Activated T-helper 9 cell treated with anti-CD3 and anti-CD28 coated beads, Interleukin-2, amount 50 U/mL, for 16 hours (primary cell): Measurements from ENCODE around the gene EFNA2.

ENCODE experiments used
- DNase-seq: peaks from one replicate; pipeline ENCODE4 v3.0.0-alpha.2; 2020; ENCODE audit warnings: low read depth

EFNA2 gene

DNA sequence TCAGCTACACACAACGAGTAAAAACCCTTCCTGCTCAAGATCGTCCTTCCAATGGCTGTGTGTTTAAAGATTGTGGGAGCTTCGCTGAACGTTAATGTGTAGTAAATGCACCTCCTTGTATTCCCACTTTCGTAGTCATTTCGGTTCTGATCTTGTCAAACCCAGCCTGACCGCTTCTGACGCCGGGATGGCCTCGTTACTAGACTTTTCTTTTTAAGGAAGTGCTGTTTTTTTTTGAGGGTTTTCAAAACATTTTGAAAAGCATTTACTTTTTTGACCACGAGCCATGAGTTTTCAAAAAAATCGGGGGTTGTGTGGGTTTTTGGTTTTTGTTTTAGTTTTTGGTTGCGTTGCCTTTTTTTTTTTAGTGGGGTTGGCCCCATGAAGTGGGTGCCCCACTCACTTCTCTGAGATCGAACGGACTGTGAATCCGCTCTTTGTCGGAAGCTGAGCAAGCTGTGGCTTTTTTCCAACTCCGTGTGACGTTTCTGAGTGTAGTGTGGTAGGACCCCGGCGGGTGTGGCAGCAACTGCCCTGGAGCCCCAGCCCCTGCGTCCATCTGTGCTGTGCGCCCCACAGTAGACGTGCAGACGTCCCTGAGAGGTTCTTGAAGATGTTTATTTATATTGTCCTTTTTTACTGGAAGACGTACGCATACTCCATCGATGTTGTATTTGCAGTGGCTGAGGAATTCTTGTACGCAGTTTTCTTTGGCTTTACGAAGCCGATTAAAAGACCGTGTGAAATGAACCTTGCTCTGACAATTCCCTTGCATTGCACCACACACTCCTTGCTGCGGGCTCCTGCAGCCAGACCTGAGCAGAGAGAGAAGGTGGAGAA is 13.0 kb upstream of the EFNA2 start:
- no peak for DNase-seq

DNA sequence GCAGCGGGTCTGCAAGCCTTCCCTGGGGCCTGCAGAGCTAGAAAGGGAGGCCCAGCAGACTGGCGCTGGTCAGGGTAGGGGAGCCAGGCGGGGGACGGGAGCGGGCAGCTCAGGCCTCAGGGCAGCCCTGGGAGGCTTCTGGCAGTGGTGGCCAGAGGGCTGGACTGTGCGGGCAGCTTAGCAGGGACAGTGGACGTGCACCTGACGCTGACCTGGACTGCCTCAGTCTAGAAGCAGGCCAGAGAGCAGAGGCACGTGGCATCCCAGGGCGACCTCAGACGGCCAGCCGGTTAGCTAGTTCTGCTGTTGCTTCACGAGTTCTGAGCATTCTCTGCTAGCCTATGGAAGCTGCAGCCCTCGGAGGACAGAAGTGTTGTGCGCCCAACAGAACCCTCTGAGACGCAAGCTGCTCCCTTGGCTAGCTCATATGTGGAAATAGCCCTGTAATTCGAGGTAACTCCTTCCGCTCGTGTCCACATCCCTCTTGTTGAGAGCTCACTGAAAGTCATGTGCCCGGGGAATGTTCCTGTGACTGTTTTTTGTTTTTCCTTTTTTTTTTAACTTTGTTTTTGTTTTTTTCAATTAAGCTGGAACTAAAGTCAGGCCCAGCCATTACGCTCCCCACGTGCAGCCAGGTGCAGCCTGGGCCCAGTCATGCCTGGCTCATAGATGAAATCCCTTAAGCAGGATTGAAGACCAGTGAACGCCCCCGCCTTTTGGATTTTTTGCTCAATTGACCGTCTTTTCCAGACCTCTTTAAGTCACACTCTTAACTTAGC is 12.2 kb upstream of the EFNA2 start:
- no peak for DNase-seq

DNA sequence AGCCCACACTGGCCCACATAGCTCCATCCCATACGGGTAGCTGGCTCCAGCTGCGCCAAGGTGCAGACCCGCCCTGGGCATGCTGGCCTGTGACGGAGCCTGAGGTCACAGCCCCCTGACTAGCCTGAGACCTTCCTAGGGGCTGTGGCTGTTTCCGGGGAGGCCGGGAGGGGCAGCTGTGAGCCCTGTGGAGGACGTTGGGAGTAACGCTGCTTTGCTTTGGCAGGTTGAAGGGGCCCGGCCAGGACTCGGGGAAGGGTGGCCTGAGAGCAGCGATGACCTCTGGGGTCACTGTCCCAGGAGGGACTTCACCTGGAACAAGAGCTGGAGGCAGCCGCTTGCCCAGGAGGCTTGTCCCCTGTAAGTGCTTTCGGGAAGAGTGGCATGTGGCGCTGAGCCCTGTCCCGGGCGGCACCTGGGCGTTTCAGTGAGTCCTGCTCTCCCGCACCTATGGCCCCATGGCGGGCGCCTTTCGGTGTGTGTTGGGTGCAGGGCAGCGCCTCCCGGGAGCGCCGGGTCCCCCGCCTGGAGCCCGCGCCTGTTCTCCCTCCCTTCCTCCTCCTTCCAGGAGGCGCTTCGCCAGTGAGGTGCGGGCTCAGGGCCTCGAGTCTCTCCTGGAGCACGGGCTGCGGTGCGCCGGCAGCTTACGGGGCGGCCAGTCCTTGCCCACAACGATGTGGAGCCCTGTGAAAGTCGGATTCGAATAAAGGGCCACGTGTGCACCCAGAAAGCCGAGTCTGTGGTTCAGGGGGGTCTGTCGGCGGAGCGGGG is 11.4 kb upstream of the EFNA2 start:
- DNase-seq = no peak

DNA sequence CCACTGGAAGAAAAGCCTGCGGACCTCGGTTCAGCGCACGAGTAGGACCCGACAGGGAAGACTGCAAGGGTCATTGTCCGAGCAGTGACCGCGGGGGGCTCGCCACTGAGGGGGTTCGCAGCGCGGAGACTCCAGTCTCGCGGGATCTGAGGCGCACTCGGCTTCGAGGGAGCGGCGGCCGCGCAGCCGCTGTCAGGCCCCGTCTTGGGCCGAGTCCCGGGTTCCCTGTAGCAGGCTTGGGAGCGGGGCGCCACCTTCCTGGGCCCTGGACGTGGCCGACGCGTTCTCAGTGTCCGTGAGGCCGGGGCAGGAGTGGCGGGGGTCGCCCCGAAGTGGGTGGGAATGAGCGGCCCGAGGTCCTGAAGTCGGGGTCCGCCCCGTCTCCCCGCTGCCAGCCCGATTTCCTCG is 10.8 kb upstream of the EFNA2 start:
- no peak for DNase-seq

DNA sequence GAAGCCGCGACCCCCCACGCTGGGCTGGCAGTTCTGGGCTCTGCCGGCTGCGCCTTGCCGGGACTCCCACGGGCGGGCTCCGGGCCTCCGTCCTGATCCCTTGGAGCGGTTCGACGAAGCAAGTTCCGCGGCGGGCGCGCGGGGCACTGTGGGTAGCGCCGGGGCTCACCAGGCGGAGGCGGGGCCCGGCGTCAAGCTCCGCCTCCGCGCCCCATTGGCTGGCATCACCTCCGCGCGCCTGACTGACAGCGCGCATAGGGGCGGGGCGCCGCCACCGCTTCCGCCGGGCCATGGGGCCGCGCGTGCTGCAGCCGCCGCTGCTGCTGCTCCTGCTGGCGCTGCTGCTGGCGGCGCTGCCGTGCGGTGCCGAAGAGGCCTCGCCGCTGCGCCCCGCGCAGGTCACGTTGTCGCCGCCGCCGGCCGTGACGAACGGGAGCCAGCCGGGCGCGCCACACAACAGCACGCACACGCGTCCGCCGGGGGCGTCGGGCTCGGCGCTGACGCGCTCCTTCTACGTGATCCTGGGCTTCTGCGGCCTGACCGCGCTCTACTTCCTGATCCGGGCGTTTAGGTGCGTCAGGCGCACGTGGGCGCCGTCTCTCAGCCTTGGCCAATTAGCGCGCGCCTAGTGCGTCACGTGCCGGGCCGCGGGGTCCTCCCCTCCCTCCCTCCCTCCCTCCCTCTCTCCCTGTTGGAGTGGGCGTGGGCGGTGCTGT is 10.3 kb upstream of the EFNA2 start, which contains the start of gene FAM174C:
TSS of gene FAM174C (plus strand) at position 271 of the 716 bp plus-strand sequence. CDS start at position 291, 20 bp downstream.
- peak; percentile 94 for DNase-seq

DNA sequence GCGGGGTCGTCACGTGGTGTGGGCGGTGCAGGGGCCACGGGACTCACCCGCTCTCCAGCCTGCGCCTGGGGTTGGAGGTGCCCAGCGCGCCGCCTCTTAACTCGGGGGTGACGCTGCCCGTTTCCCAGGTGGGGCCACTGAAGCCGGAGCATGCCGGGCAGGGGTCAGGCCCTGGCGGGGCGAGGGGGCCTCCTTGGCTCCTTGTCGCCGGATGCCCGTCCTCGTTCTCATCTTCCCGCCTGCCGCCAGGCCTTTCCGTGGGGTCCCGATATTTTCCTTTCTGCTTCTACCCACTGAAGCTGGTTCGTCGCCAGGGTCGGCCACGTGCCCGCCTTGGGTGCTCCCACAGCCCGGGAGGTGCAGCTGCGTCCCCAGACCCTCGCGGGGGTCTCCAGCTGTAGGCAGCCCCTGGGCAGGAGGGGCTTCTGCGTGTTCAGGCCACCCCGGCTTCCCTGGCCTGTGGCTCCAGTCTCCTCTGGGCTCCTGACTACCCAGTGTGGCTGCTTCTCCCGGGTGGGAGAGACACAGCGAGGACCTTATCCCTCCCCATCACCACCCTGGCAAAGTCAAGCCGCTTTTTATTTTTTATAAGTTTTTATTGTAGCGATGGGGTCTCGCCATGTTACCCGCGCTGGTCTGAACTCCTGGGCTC is 9.6 kb upstream of the EFNA2 start:
- DNase-seq = no peak

DNA sequence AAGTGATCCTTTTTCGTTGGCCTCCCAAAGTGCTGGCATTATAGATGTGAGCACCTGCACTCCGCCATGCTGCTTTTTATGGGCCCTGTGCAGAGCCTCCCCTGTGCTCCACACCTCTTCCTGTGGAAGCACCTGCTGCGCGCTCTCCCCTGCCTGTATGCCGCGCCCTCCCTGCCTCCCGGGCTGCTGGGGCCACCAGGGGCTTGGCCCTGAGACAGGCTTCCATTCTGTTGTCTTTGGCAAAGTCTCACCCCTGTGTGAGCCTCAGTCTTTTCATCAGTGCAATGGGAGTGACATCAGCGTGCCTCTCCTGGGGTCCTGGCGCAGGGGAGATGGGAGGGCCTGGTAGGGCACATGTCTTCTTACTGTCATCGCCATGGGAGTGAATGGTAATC is 9.0 kb upstream of the EFNA2 start:
- no peak for DNase-seq

DNA sequence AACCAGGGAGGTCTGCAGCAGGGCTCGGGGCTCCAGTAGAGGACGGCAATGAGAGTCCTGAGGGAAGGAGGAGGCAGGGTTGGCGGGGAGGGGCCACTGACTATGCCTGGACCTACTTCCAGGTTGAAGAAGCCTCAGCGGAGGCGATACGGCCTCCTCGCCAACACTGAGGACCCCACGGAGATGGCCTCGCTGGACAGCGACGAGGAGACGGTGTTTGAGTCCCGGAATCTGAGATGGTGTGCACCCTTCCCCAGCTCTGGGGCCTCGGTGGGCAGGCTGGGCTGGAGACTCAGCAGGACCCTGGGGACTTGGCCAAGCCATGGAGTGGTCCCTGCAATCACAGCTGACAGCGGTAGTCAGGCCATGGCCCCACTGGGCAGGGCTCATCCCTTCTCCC is 8.6 kb upstream of the EFNA2 start:
- DNase-seq = no peak

DNA sequence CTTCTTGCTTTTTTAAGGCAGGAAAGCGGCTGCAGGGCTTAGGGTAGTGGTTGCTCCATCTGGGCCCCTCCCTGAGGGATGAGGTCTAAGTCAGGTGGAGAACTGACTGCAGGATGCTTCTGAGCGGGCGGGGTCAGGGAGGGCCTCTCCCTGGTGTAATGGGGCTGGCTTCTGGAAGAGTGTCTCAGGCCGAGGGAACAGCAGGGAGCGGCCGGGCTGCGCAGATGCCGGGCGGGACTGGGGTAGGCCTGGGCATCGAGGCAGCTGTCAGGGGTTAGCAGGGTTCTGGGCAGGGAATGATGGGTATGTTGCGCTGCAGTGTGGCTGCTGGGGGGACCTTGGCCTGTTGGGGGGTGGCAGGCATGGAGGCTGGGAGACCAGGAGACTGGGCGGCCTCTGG is 7.6 kb upstream of the EFNA2 start:
- DNase-seq = no peak

DNA sequence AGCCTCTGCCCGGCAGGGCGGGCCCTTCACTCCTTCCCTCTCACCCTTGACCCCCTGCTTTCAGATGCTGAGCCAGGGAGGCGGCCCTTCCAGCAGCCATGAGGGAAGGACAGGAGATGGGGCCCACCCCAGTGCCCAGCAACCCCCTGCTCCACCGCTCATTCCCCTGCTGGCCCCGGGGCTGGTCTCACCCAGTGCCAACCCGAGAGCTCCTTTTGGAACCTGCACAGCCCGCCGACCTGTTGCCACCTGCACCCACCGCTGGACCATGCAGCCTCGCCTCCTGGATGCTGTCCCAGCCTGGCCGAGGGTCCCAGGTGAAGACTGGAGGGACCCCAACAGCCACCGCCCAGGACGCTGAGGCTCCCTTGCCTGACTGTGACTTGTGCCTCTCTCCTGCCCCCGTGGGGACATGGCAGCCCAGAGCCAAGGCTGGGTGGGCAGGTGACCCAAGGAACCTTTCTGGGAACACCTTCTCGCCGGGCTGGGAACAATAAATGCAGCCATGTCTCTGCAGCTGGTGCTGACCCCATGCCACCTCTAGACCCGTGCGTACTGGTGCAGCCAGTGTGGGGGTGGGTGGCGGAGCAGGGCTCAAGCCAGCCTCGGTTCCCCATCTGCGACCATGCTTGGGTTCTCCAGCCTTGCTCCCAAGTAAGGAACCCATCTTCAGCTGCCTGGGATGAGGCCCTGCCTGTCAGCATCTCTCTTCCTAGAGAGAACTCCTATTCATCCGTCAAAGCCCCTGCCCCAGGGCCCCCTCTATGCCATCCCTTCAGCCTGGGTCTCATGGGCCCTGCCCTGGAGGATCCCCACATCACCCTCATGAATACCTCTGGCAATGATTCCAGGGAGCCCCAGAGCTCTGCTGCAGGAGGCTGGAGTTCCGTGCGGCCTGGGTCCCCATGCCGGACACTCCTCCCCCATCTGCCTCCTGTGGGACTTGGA is 6.7 kb upstream of the EFNA2 start:
- DNase-seq = no peak

DNA sequence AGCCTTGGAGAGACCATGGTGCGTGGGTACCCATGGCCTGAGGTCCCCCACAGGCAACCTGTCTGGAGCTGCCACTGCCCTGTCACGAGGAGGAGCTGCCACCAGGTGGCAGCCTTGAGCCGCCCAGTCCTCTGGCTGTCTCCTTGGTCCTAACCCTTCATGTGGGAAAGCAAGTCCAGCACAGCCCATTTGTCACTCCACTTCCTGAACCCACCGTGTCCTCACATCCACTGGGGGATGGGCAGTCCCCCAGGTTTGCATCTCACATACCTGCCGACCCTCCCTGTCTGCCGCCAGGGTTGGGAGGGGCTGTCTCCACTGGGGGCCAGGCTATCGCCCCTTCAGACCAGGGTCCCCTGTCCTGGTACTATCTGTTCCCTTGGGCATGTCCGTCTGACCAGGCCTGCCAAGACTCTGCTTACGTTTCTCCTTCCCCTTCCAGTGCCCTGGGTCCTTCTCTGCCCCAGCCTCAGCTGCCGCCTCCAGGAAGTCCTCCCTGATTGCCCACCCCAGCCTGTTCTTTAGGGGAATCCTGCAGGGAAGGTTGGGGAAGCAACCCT is 5.8 kb upstream of the EFNA2 start:
- DNase-seq = peak; percentile 69

DNA sequence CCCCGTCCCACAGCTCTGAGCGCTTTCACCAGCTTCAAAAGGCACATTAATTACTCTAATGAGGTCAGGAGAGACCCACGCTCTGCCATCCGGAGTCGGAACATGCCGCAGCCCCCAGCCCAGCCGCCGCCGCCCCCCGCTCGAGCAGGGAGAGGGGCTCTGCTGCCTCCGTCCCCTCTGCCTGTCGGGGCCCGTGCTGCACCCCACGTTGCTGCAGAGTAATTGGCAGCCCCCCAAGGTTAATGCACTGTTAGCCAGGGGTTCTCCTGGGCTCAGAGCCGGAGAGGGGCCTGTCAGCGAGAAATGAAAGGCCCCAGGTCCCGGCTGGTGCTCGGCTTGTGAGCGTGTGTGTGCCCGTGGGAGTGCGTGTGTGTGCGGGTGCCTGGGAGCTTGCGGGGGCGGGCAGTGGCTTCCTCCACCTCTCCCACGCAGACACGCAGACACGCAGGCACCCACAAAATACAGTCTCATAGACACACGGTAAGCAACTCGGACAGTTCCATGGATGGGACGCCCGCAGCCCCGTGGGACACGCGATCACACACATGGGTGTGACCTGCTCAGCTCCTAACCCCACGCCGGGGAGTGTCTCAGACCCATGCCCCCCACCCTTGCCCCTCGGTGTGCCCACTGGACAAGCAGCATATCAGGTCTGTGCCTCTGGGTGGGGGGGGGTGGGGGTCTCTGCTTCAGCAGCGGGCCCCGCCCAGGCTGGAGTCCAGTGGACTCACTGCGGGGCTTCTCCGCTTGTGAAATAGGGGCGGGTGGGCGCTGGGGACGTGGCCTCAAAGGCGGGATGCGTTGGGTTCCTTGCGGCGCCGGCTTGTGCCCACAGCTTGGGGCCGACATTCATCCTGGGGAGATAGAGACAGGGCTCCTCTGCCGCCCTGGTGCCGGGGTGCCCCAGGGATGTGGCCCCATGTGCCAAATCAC is 4.8 kb upstream of the EFNA2 start:
- DNase-seq = no peak

DNA sequence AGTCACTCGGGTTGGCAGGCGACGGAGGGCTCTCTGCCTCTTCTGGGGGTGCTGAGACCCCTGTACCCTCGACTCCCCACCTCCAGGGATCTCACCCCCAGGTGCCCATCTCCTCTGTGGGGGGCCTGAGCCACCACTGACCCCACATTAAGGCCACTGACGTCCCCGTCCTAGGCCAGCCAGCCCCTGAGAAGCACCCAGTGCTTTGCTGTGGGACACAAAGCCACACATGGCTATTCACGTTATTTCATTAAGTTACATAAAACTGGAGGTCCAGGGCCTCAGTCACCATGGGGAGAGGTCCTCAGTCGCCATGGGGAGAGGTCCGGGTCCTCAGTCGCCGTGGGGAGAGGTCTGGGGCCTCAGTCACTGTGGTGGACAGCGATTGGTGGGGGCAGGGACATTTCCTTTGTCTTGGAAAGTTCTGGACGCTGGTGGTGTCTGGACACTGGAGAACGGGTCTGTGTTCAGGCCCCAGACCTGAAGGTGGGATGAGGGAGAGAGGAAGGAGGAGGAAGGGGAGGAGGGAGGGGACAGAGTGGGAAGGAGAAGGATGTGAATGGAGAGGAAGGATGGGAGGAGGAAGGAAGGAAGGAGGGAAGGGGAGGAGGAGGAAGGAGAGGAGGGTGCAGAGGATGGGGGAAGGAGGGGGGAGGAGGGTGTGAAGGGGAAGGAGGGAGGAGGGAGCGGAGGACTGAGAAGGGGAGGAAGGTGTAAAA is 3.9 kb upstream of the EFNA2 start:
- DNase-seq = no peak

DNA sequence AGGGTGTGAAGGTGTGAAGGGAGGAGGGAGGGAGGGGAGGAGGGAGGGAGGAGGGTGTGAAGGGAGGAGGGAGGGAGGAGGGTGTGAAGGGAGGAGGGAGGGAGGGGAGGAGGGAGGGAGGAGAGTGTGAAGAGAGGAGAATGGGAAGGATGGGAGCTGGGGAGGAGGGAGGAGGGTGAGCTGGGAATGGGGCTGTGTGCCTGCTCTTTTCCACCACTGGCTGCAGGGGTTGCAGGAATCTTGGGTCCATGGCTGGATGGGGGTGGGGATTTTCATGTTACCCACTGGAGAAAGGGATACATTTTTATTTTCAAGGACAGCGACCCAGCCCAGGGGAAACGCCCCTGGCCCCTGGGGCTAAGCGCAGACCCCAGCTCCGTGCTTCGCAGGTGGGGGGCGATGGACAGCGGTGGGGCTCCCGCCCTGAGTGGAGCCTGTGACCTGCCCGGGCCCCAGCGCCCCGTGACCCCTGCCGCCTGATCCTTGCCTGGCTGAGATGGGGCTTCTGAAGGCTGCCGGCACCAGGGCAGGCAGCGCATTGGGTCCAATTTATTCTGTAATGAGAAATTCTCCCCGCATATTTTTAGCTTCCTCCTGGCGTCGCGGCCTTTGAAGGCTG is 3.0 kb upstream of the EFNA2 start:
- no peak for DNase-seq

DNA sequence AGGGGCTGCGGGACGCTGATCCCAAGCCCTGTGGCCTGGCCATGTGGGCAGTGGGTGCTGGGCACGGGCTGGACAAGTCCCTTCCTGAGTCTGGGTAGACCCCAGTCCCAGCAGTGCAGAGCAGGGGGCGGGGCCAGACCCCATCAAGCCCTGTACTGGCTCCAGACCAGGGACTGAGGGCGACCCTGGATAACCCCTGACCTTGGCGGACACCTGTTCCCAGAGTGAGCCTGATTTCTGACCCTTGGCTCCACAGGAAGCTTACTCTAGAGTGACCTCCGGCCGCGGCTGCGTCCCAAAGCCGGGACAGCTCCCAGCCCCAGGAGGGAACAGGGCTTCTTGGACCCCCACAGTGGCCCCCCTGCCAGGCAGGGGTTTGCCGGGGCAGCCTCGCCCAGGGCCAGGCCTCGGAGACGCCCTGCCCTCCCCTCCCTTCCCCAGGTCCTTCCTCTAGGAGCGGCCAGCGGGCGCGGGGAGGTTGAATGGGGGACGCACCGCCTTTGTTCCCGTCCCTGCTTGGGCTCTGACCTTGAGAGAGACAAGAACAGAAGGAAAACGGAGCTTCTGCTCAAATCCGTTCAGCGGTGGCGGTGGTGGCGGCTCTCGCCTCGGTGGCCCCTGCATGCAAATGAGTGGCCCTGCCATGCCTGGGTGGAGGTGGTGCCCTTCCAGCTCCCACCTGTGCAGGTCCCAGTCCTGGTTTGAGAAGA is 2.3 kb upstream of the EFNA2 start:
- no peak for DNase-seq

DNA sequence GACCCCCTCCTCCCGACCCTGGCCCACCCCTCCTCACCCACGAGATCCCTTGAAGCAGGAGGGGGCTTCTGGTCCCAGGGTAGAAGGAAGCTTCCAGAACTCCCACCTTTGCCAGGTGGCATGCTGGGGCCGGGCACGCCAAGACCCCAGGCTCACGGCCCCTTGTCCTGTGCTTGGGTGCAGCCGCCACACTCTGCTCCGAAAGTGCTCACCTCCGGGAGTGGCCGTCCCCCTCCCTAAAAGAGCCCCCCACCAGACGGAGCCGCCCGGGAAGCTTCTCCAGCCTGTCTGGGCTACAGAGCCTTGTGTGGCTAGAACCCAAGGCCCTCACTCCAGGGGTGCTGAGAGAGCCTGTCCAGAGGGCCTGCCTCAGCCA is 1.8 kb upstream of the EFNA2 start:
- DNase-seq = no peak
